Fibroblast of skin of abdomen (primary cell): ENCODE data around the gene ZNRF2.
A peak's percentile ranks its signal among the peaks of the same experiment; 100 is the strongest.

ENCODE experiments used
- DNase-seq: peaks from one replicate; pipeline ENCODE4 v3.0.0-alpha.2; 2013

ZNRF2 gene

GRCh38 chr7:30322271-30323005, 38.0 kb downstream of the ZNRF2 start:
- peak; percentile 36 for DNase-seq

GRCh38 chr7:30323006-30323355, 38.6 kb downstream of the ZNRF2 start:
- DNase-seq: no peak

GRCh38 chr7:30327813-30328212, 43.4 kb downstream of the ZNRF2 start:
- DNase-seq: peak; percentile 58

GRCh38 chr7:30328381-30328780, 44.0 kb downstream of the ZNRF2 start:
- no peak for DNase-seq

- no peak for DNase-seq
These were observed 45.3 kb downstream of the ZNRF2 start for GRCh38 chr7:30329716-30330115.

GRCh38 chr7:30330134-30331111, 46.0 kb downstream of the ZNRF2 start:
- DNase-seq: no peak

- DNase-seq: no peak
These were observed 46.9 kb downstream of the ZNRF2 start for GRCh38 chr7:30331338-30331737.

- no peak for DNase-seq
These were observed 48.2 kb downstream of the ZNRF2 start for GRCh38 chr7:30332549-30332948.

GRCh38 chr7:30335763-30336487, 51.5 kb downstream of the ZNRF2 start:
- no peak for DNase-seq

- no peak for DNase-seq
These were observed 60.1 kb downstream of the ZNRF2 start for GRCh38 chr7:30344513-30344912.

- no peak for DNase-seq
These were observed 63.1 kb downstream of the ZNRF2 start for GRCh38 chr7:30347226-30348082.

- DNase-seq: peak; percentile 85
These were observed 63.7 kb downstream of the ZNRF2 start for GRCh38 chr7:30348083-30348560.

- no peak for DNase-seq
These were observed 64.8 kb downstream of the ZNRF2 start for GRCh38 chr7:30349170-30349569.

GRCh38 chr7:30349816-30350215, 65.4 kb downstream of the ZNRF2 start:
- DNase-seq: no peak

- no peak for DNase-seq
These were observed 66.9 kb downstream of the ZNRF2 start for GRCh38 chr7:30351286-30351685.

- no peak for DNase-seq
These were observed 67.3 kb downstream of the ZNRF2 start for GRCh38 chr7:30351724-30352123.

- no peak for DNase-seq
These were observed 67.8 kb downstream of the ZNRF2 start for GRCh38 chr7:30352169-30352568.

GRCh38 chr7:30353532-30353931, 69.1 kb downstream of the ZNRF2 start:
- DNase-seq: no peak

GRCh38 chr7:30353932-30354607, 69.7 kb downstream of the ZNRF2 start:
- no peak for DNase-seq

- no peak for DNase-seq
These were observed 70.4 kb downstream of the ZNRF2 start for GRCh38 chr7:30354791-30355190.

GRCh38 chr7:30359957-30360356, 75.6 kb downstream of the ZNRF2 start:
- DNase-seq: no peak
